Lower leg skin (tissue), 3 donors: Measurements from ENCODE around the gene GTSE1.

ENCODE experiments used
- CTCF ChIP-seq, 3 donors: fragments of 450-650 bp; IDR thresholded peaks; one replicate each; pipeline ENCODE4 v1.5.1; 2016; ENCODE audit warnings: antibody characterized with exemption in 3 of 3, mild to moderate bottlenecking in 3 of 3, moderate library complexity in 2 of 3
- POLR2A ChIP-seq, 2 donors: fragments of 450-650 bp; IDR thresholded peaks; one replicate each; pipeline ENCODE4 v1.6.1; 2016 to 2017; ENCODE audit warnings: antibody characterized with exemption in 2 of 2, mild to moderate bottlenecking in 1 of 2, moderate library complexity in 1 of 2

GRCh38 chr22:46352276-46352675 is 55.6 kb downstream of the GTSE1 start:
- TF ChIP-seq POLR2A (IDR thresholded peaks at IDR 0.05) (no peak), CTCF (IDR thresholded peaks at IDR 0.05) (no peak)
